ENCODE data around the gene FGGY.

DNA sequence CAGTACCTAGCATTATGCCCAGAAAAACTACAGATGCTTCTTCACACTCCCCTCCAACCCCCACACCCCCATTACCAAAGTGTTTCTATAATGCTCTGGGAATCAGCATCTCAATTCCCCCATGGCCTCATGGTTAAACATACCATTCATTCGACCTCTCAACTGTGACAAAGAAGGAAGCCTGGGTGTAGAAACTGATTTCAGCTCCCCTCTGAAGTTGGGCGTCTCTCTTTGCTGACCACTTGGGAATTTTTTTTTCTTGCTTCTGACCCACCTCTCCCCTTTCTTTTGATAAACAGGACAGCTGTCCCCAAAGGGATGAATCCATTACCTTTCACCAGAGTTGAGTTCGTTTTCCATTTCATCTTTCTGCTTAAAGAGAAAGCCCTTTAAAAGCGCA is 401.5 kb downstream of the FGGY start:
- TF ChIP-seq, protein P1, sequence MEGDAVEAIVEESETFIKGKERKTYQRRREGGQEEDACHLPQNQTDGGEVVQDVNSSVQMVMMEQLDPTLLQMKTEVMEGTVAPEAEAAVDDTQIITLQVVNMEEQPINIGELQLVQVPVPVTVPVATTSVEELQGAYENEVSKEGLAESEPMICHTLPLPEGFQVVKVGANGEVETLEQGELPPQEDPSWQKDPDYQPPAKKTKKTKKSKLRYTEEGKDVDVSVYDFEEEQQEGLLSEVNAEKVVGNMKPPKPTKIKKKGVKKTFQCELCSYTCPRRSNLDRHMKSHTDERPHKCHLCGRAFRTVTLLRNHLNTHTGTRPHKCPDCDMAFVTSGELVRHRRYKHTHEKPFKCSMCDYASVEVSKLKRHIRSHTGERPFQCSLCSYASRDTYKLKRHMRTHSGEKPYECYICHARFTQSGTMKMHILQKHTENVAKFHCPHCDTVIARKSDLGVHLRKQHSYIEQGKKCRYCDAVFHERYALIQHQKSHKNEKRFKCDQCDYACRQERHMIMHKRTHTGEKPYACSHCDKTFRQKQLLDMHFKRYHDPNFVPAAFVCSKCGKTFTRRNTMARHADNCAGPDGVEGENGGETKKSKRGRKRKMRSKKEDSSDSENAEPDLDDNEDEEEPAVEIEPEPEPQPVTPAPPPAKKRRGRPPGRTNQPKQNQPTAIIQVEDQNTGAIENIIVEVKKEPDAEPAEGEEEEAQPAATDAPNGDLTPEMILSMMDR (IDR thresholded peaks at IDR 0.05), result no peak
- no peak for TF ChIP-seq POLR2A (IDR thresholded peaks at IDR 0.05; ENCODE audit: low read depth)

Measured in esophagus muscularis mucosa (tissue), 3 donors.